Measurements from ENCODE around the gene MANSC1.

GRCh38 chr12:12350868-12351463 is 924 bp upstream of the MANSC1 start:
- TF ChIP-seq POLR2A (IDR thresholded peaks at IDR 0.05; ENCODE audit: low read depth, low read length) (no peak), POLR2AphosphoS5 (IDR thresholded peaks at IDR 0.05; ENCODE audit: low read depth, low read length) (no peak), TAF1 (IDR thresholded peaks at IDR 0.05; ENCODE audit: low read depth, low read length) (no peak), SPI1 (IDR thresholded peaks at IDR 0.05; ENCODE audit: low read depth, low read length) (no peak), PAX5 (IDR thresholded peaks at IDR 0.05; ENCODE audit: insufficient read depth, low read length, severe bottlenecking) (no peak)

All from GM12891 (cell line).